NCI-H1436 (cell line): Measurements from ENCODE around the gene SMCO2.
"Not testable (repeated sequence)": the region's sequence is repeated elsewhere in the genome, so short reads cannot be mapped to it uniquely, and the experiment has no call there.

Experiments
- DNase-seq: peaks from one replicate; lab custom pipeline; 2025; lab: John Stamatoyannopoulos, UW

SMCO2 gene

DNA sequence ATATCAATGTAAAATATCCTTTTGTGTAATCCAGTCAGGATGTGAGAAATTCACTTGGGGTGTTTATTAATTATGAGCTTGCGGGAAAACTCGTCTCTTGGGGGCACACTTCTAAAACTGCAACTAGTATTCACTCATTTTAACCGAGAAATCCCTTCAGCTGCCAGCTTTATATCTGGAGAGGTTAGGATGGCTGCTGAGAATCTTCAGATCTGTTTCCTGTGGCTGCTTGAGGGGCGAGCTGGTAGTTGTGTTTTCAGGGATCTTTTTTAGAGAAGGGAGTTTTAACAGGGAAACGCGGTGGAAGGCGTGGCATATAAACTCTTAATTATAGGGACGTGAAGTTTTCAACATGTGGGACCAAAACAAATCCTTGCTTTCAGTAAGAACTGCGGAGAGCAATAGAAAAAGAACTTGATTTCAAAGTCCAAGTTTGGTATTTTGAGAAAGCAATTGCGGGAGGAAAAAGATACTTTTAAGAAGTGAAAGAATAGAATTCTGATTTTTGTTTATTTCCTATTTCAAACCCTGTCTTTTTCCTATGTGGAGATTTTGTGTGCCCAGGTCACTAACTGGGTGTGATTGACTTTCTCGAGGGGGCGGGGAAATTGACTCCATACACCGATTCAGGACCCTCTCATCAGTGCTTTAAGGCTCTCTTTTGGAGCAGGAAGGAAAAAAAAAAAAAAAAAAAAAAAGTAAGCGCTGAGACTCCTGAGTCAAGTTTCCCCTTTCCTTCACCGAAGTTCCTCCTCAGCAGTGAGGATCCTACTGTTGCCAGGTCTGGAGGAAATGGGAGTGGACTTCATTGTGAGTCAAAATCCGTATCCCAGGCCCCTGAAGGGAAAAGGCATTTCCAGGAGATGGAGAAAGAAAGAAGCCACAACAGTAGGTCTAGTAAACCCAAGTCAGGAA lies 78.6 kb downstream of the SMCO2 start:
- no peak for DNase-seq

- no peak for DNase-seq
Measured at GRCh38 chr12:27527512-27527911, 81.0 kb downstream of the SMCO2 start.

- DNase-seq: no peak
Measured at GRCh38 chr12:27528788-27529187, 82.3 kb downstream of the SMCO2 start.

GRCh38 chr12:27530157-27530922 lies 83.8 kb downstream of the SMCO2 start:
- no peak for DNase-seq

DNA sequence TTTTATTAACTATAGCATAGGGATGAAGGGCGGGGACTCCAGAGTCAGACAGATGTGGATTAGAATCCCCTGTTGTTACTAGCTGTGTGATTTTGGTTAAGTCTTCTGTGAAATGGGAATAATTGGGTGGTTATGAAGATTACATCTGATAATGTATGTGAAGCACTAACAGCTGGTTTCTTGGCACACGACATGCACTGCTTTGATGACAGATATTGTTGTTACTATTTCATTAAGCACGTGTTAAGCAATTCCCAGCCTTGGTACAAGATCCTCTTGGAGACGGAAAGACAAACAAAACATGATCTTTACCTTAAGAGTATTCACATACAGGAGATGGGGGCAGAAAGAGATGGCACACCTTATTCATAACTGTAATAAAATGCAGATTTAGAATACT lies 85.4 kb downstream of the SMCO2 start:
- no peak for DNase-seq

GRCh38 chr12:27534060-27534764 lies 87.7 kb downstream of the SMCO2 start:
- DNase-seq: no peak

DNA sequence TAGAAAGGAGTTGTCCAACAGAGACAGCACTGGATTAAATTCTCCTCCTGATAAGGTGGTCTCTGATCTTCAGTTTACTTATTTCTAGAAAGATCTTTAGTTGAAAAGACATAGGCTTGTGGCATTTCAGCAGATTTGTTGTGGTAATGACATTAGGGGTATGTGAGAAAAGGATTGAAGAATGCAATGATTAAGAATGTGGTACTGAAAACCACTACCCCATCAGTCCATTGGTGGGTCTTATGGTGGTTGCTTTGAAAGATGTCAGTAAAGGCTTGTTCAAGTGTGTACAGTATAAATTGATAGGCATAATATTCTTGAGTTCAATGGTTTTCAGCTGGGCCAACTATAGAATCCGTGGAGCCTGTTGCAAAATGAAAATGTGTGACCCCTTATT lies 88.2 kb downstream of the SMCO2 start:
- no peak for DNase-seq

- no peak for DNase-seq
Measured at GRCh38 chr12:27535318-27535717, 88.8 kb downstream of the SMCO2 start.

DNA sequence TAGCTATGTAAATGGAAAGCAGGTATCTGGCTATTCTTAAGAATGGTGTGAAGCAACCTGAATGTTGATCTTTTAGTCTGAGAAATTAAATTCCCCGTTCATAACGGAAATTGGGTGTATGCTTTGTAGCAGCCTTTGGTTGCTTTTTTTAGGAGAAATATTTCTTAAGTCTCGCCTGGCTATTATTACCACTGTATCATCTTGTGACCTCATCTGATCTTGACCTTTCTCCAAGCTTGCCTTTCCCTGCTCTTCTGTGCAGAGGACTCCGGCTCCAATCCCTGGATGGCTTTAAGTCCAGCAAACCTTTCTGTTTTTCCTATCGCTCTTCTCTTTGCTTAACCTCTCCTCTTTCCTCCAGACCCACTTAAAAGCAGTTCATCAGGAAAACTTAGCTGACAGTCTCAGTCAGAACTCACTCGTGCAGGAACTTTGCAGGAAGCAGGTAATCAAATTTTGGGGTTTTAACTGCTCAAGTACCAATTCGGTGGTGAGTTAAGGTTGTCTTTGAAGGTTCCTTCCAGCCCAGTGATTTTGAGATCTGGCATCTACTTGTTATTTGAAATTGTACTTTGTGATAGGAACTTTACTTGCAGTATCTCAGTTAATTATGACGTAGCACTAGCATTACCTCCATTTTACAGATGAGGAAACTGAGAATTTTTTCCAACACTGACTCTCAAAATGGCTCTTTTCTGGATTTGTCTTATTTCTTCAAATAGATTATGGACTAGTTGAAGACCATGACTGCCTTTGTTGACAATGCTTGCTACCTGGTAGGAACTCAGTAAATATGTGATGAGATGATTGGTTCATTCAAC lies 91.5 kb downstream of the SMCO2 start:
- no peak for DNase-seq

DNA sequence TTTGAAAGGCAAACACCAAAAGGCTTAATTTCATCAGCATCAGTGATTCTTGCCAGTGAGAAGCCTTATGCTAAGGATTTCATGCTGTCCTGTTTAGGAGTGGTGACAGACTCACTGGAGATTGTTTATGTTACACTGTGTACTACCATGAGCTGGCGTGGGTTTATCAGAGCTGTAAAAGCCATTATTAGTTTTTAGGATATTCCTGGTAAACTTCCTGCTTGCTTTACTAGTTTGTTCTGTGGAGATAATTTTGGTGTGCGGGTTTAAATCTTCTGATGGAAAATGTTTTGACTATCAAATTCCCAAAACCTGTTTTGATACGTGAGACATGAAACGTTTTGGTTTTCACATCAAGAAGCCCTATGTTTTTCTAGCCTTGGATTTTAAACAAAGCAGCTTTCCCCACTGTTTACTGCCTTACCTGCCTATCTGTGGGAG lies 92.7 kb downstream of the SMCO2 start:
- DNase-seq: no peak

DNA sequence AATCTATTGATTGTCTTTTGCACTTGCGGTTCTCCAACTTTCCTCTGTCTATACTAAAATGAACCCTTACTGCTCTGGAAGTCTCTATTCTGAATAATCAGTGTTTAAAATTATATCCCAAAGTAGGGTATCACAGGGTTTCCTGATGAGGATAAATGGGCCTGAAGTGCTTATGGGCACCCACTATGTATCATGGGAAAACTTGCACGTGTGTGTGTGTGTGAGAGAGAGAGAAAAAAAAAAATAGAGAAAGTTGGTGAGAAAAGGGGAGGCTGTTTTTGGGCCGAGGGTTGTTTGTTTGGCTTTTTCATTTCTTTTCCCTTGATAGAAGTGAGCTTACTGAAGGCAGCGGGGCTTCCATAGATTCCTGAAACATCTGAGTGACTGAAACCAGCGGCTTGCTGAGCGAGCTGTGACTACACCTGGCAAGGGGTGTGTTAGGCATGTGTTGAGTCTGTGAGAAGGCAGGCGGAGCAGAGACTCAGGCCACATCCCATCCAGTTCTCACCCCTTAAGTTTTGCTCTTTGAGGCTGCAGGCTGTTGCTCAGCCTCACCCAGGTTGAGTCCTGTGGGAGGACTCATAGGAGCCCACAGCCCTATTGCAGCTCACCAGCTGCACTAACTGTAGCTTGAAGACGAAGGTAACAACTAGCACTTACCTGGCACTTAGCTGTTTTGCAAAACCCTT lies 94.6 kb downstream of the SMCO2 start:
- DNase-seq: no peak

- DNase-seq: no peak
Measured at GRCh38 chr12:27542628-27543027, 96.1 kb downstream of the SMCO2 start.

DNA sequence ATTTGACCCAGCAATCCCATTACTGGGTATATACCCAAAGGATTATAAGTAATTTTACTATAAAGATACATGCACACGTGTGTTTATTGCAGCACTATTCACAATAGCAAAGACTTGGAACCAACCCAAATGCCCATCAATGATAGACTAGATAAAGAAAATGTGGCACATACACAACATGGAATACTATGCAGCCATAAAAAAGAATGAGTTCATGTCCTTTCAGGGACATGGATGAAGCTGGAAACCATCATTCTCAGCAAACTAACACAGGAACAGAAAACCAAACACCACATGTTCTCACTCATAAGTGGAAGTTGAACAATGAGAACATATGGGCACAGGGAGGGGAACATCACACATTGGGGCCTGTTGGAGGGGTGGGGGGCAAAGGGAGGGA lies 98.3 kb downstream of the SMCO2 start:
- DNase-seq: not testable (repeated sequence)

DNA sequence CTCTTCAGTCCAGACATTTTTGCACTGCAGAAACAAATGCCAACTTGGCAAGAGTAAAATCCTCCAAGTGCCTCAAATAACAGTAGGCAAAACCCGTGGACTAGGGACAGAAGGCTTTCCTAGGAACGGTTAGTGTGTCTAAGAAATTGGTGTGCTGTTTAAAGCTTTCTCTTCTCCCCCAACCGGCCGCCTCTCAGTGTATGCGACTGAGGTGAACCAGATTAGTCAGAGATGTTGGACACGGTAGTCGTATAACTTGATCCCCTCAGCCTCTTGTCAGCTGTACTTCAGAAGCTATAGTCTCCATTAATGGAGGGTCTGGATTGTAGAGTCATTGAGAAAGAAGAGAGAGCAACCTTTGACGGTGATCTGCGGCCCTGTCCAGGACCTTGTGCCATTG lies 99.1 kb downstream of the SMCO2 start:
- DNase-seq: no peak

GRCh38 chr12:27547592-27547991 lies 101.1 kb downstream of the SMCO2 start:
- no peak for DNase-seq

- DNase-seq: no peak
Measured at GRCh38 chr12:27548301-27549199, 102.0 kb downstream of the SMCO2 start.

GRCh38 chr12:27549236-27549800 lies 102.8 kb downstream of the SMCO2 start:
- no peak for DNase-seq

GRCh38 chr12:27549801-27550652 lies 103.5 kb downstream of the SMCO2 start:
- no peak for DNase-seq

GRCh38 chr12:27550653-27550975 lies 104.1 kb downstream of the SMCO2 start:
- DNase-seq: no peak
